Nephron progenitor cell (in vitro differentiated cells): ENCODE data around the gene TNS4.

Source experiments
- DNase-seq: peaks from one replicate; pipeline ENCODE4 v3.0.0; 2021
- H3K27ac Mint-ChIP-seq: 2 replicates; pipeline ENCODE4 v1.8.0; 2021; ENCODE audit warnings: mild to moderate bottlenecking, moderate library complexity, mixed read lengths
- H3K27me3 Mint-ChIP-seq: 2 replicates; pipeline ENCODE4 v1.8.0; 2021; ENCODE audit warnings: mild to moderate bottlenecking, low read depth, mixed read lengths; ENCODE audit not compliant: poor library complexity
- H3K36me3 Mint-ChIP-seq: 2 replicates; pipeline ENCODE4 v1.8.0; 2021; ENCODE audit warnings: low read depth, mixed read lengths
- H3K4me1 Mint-ChIP-seq: 2 replicates; pipeline ENCODE4 v1.8.0; 2021; ENCODE audit warnings: mixed read lengths
- H3K4me3 Mint-ChIP-seq: 2 replicates; pipeline ENCODE4 v1.8.0; 2021; ENCODE audit warnings: mild to moderate bottlenecking, moderate library complexity, mixed read lengths
- H3K9me3 Mint-ChIP-seq: 2 replicates; pipeline ENCODE4 v1.8.0; 2021; ENCODE audit warnings: mild to moderate bottlenecking, moderate library complexity, mixed read lengths
- TF ChIP-seq, protein P1 (sequence below): fragments of 200-600 bp; sonication (generic); IDR thresholded peaks from 2 replicates; pipeline ENCODE4 v1.5.0; 2021; ENCODE audit warnings: antibody characterized with exemption

TNS4 gene

DNA sequence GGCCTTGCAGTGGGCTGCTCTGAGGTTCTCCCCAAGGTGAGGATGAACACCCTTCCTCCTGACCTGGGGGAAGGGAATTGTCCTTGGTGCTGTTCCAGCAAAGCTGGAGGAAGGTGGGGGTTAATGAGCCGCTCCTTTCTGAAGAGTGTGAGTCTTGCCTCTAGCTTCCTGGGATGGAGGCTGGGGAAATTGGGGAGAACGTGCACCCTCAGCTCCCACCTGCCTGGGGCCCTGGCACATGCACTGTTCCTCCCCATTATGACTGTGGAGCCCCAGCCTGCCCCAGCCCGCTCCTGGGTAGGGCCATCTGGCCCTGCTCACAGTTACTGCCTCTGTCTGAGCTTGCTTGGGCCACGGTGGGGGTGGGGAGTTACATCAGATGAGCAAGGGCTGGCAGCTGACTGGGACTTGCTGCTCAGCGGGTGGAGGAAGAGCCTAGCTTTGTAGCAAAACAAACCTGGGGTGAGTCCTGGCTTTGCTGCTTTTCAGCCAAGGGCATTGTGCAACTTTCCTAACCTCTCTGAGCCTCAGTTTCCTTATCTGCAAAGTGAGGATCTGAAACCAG lies 11.1 kb downstream of the TNS4 start:
- peak overlapping the region; percentile 81 for H3K27ac Mint-ChIP-seq
- DNase-seq, result peak; percentile 25
- H3K4me1 Mint-ChIP-seq, result peaks cover 52% of the 10 kb centered on the region
- no peaks in the 10 kb centered on the region for H3K36me3 Mint-ChIP-seq
- peak overlapping the region; percentile 23 for H3K4me3 Mint-ChIP-seq
- no peaks in the 10 kb centered on the region for H3K9me3 Mint-ChIP-seq
- TF ChIP-seq, protein P1, sequence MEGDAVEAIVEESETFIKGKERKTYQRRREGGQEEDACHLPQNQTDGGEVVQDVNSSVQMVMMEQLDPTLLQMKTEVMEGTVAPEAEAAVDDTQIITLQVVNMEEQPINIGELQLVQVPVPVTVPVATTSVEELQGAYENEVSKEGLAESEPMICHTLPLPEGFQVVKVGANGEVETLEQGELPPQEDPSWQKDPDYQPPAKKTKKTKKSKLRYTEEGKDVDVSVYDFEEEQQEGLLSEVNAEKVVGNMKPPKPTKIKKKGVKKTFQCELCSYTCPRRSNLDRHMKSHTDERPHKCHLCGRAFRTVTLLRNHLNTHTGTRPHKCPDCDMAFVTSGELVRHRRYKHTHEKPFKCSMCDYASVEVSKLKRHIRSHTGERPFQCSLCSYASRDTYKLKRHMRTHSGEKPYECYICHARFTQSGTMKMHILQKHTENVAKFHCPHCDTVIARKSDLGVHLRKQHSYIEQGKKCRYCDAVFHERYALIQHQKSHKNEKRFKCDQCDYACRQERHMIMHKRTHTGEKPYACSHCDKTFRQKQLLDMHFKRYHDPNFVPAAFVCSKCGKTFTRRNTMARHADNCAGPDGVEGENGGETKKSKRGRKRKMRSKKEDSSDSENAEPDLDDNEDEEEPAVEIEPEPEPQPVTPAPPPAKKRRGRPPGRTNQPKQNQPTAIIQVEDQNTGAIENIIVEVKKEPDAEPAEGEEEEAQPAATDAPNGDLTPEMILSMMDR, result no peak
- H3K27me3 Mint-ChIP-seq, result no peaks in the 10 kb centered on the region

DNA sequence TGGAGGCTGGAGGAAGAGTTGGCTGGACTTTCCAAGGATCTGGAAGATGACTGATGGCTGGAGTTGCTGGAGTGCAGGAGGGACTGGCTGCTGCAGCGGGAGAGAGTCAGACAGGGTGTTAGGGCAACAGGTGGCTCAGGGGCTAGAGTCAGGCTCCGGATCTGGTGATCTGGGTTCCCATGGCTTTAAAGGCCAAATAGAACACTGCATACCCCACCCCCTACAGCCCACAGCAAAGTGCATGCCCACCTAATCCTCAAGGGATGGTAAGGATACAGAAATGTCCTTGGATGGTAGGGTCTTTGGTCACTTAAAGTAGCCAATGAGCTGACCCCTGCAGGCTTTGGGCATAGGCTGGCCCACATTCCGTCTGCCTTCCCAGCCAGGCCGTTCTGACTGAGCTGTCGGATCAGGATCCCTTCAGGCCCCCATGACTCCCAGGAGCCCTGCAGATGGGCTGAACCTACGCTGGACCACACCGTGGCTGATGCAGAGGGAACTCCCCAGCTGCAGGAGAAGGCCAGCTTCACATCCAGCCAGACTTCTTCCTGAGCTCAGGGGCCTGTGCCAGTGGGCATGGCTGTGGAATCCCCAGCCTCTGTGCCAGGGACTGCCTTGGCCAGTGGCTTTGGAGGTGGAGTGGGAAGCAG lies 13.9 kb downstream of the TNS4 start:
- TF ChIP-seq, protein P1, result no peak
- Mint-ChIP-seq H3K4me1 (peaks cover 74% of the 10 kb centered on the region), H3K27ac (no peak overlapping the region), H3K36me3 (no peaks in the 10 kb centered on the region), H3K9me3 (no peaks in the 10 kb centered on the region), H3K27me3 (no peaks in the 10 kb centered on the region), H3K4me3 (no peak overlapping the region)
- DNase-seq, result no peak

DNA sequence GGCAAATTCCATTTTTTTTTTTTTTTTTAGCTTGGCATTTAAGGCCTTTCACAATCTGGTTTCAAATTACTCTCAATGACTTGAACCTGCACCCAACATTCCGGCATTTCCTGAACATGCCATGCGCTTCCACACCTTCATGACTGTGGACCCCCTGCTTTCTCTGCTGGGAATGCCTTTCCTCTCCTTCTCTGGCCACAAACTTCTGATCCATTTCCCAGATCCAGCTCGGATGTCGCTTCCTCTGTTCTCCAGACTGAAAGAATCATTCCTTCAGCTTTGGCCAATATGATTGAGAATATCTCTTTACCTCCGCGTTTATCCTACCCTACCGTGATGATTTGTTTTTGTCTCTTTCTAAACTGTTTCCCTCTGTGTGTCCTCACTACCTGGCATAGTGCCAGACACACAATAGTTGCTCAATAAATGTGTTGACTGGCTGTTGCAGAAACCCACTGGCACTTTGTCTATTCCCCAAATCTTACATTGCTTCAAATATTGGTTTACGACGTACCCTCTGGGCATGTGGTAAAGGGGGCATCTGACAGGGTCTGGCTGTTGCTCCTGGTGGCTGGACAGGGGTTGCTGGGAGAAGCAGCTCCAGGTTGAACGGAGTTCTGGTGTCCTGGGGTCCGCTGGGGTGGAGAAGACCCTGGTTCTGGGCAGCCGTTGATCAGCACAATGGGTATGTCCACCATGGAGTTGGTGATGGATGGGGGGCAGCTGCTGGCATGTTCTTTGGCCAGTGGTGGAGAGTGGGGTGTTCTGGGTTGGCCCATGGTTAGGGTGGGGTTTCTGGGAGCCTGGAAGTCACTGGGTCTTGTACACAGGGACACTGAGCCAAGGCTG lies 14.7 kb downstream of the TNS4 start:
- Mint-ChIP-seq H3K4me1 (peaks cover 76% of the 10 kb centered on the region), H3K27ac (no peak overlapping the region)
- no peak for DNase-seq

DNA sequence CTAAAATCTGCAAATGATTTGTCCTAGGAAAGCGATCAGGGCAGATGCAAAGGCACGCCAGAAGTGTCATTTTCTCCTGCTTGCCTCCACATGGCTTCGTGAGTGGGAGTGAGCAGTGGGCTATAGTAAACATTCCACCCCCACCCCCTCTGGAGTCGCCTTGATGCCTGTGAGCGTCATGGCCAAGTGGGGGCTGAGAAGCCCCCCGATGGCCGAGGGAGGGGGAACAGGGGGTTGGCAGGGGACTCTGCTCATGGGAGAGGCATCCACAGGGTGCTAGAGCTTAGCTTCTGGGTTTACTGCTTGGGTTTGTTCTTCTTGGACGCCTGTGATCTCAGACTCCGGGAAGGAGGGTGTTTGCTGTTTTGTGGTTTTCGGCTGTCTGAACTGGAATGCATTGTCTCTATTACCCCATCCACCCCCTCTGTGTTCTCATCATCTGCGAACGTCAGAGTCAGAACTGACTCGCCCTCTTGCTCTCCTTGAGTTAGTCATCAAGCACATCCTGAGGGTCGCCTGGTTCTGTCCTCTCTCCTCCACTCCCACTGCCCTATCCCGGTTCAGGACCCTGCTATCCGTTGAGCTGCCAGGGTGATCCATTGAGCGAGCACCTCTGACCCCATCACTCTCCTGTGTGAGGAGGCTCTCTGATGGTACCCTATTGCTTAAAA lies 15.4 kb downstream of the TNS4 start:
- DNase-seq, result no peak
- Mint-ChIP-seq H3K36me3 (no peaks in the 10 kb centered on the region), H3K4me3 (peak overlapping the region; percentile 14)

More for the DNA sequence above, 14.7 kb downstream of the TNS4 start:
- no peaks in the 10 kb centered on the region for H3K36me3 Mint-ChIP-seq
- H3K4me3 Mint-ChIP-seq, result peak overlapping the region; percentile 14
- TF ChIP-seq, protein P1, result no peak
- H3K9me3 Mint-ChIP-seq, result no peaks in the 10 kb centered on the region
- no peaks in the 10 kb centered on the region for H3K27me3 Mint-ChIP-seq

DNA sequence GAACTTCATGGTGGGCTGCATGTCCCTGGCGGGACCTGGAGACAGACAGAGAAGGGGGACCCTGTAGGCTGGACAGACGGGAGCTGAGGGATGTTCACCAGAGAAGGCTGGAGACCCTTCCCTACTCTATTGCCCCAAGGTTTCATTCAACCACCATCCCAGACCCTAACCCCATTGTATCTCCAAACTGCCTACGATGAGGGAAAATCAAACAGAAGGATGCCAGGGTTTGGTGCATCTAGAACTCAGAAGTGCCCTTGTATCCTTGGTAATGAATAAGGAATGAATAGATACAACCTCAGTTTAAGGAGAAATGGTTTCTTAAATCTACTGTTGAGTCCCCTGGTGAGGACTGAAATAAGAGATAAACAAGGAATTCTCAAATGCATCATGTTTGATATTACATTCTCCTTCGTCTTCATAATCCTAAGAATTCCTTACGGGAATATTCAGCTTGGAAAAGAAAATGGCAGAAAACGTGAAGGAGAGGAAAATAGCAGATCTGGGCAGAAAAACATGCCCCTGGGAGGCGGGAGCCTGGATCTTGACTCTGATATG lies 16.4 kb downstream of the TNS4 start:
- DNase-seq, result no peak
- peaks cover 73% of the 10 kb centered on the region for H3K4me1 Mint-ChIP-seq

More for the DNA sequence above, 15.4 kb downstream of the TNS4 start:
- no peaks in the 10 kb centered on the region for H3K27me3 Mint-ChIP-seq
- H3K27ac Mint-ChIP-seq, result no peak overlapping the region
- peaks cover 73% of the 10 kb centered on the region for H3K4me1 Mint-ChIP-seq
- TF ChIP-seq, protein P1, result no peak
- no peaks in the 10 kb centered on the region for H3K9me3 Mint-ChIP-seq

More for the DNA sequence above, 16.4 kb downstream of the TNS4 start:
- Mint-ChIP-seq H3K27ac (no peak overlapping the region), H3K9me3 (no peaks in the 10 kb centered on the region), H3K36me3 (no peaks in the 10 kb centered on the region), H3K27me3 (no peaks in the 10 kb centered on the region), H3K4me3 (no peak overlapping the region)
- TF ChIP-seq, protein P1, result no peak
